AG20443 (cell line): ENCODE data around the gene HNRNPF.
A peak's percentile ranks its signal among the peaks of the same experiment; 100 is the strongest.

ENCODE experiments used
- DNase-seq: peaks from one replicate; pipeline ENCODE4 v3.0.0; 2012; ENCODE audit warnings: low spot score, mixed read lengths

HNRNPF gene

DNA sequence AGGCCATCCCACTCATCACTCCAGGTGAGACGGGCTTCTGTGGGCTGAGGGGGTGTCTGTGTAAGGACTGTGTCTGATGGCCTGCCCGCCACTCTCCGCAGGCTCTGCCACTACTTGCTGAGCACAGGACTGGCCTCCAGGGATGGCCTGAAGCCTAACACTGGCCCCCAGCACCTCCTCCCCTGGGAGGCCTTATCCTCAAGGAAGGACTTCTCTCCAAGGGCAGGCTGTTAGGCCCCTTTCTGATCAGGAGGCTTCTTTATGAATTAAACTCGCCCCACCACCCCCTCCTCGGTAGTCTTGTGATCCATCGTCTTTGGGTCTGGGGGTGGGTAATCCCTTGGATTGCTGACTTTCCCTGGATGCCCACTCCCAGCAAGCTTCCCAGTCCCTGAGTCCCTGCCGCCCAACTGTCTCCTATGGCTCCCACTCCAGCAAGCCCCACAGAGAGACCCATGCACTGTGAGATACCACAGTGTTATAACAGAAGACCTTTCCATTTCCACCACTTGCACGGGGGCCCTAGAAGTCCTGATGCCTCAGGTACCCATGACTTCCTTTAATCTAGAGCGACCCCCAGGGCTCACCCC is 32.8 kb downstream of the HNRNPF start:
- no peak for DNase-seq

DNA sequence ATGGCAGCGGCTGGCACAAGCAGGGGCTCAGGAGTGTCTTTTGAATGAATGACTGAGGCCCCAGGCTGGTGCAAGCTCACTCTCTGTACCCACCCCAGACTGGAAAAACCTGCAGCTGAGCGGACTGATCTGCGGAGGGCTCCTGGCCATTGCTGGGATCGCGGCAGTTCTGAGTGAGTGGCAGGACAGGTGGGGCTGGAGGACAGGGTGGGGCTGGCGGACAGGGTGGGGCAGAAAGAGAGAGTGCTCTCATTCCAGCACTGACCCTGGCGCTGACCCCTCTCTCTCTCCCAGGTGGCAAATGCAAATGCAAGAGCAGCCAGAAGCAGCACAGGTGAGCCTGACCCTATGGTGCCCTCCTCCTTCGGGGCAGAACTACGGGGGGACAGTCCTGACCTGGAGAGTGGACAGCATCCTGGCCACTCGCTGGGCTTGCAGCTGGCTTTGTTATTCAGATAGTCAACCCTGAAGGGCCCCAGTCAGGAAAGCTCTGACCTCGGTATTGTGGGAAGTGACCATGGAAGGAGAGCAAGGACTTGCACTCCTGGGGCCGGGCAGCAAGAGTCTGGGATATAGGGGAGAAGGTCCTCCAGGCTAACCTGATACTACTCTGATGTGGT is 33.5 kb downstream of the HNRNPF start:
- no peak for DNase-seq

DNA sequence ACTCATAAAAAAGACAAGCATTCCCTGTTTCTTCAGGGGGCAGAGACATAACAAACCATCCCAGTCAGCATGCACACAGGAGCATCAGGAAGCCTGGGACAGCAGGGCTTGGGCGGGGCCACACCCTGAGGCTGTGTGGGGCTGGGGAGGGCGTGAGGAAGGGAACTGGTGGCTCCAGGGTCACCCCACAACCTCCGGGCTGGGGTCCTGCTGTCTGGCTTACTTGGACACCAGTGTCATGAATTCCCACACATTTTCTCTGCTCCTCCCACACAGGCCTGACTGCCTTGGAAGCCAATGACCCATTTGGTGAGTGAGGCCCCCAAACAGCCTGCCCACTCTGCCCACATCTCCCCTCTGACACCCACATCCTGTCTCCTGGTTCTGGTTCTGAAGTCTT is 34.8 kb downstream of the HNRNPF start:
- DNase-seq, result no peak

DNA sequence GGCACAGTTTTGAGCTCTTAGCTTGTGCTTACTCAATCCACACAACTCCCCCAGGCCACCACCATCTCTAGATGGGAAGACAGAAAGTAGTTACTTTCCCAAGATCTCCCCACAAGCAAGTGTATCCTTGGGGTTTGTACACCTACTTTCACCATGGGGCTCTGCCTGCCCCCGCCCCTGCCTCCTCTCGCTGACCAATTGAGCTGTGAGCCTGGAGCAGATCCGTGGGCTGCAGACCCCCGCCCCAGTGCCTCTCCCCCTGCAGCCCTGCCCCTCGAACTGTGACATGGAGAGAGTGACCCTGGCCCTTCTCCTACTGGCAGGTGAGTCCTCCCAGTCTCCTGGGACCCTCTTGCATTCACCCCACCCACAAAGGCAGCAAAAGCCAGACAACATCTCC is 35.5 kb downstream of the HNRNPF start:
- DNase-seq, result no peak

DNA sequence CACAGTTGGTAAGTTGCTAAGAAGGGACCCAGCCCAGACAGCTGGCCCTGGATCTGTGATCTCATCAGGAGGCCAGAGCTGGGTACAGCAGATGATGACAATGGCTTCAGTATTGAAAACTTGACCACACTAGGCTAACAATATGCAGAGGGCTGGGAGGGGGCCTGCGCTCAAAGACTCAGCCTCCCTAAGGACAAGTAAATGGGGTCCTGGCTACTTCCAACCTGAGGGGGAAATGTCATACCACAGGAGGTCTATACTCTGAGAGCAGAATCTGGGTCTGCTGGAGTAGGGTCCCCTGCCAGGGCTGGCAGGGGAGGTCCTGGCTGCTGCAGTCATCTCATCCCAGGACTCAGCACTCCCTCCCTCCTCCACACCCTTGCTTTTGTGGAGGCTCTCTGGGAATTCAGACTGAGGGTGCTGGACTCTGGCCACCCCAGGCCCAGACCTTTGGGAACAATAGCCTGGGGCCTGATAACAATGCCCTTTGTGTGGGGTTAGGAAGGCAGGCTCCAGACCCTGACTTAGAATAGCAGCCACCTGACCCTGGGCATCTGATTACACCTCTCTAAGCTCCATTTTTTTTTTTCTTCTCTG is 36.1 kb downstream of the HNRNPF start:
- DNase-seq, result no peak

DNA sequence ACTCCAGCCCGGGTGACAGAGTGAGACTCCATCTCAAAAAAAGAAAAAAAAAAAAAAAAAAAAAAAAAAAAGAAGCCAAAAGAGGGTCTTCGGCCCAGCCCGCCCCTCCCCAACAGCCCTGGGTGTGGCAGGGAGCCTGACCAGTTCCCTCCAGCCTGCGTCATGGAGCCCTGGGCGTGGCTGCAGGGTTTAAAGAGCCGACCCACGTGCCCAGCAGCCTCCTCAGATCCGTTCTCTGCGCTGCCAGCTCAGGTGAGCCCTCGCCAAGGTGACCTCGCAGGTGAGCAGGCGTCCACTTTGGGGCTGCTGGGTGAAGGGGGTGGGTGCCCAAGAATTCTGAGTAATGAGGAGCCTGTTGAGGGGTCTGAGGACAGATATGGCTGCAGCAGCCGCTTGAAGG is 37.6 kb downstream of the HNRNPF start, which contains the start of gene FXYD4:
FXYD4 (plus strand) TSS at position 219 of the 400 bp plus-strand sequence. CDS start 2,111 bp downstream, outside the sequence.
- no peak for DNase-seq

DNA sequence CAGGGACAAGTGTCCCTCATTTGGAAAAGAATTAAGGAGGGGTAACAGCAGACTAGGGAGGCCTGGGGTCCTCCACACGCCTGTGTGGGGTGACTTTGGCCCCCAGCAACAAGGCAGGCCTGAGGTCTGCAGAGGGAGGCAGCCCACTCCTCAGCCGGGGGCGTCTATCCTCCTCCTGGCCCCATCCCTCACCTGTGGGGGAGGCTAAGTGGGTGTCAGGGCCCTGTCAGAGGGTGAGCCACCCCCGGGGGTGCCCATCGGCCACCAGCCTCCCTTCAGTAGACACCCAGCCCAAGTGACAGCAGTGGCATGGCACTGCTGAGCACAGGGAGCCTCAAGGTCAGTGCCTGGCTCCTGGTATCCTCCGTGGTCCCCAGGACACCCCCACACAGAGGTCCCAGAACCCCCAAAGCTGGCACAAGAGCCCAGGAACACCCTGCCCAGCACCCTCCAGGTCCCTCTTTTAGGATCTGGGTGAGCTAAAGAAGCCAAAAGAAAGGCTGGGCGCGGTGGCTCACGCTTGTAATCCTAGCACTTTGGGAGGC is 38.2 kb downstream of the HNRNPF start:
- no peak for DNase-seq

DNA sequence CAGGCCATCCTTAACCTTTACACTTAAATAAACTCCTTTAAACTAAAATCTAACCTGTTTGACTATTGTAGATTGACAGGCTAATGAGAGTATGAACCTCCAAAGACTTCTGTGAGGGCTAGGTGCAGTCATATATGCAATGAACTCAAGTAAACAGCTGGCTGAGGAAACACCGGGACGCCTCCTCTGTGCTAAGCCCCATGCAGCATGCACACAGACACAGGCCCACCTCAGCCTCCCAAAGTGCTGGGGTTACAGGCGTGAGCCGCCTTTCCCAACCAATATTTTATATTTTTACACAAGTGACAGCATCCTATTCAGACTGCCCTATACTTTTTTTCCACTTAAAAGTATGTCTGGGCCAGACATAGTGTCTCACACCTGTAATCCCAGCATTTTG is 39.1 kb downstream of the HNRNPF start:
- no peak for DNase-seq

DNA sequence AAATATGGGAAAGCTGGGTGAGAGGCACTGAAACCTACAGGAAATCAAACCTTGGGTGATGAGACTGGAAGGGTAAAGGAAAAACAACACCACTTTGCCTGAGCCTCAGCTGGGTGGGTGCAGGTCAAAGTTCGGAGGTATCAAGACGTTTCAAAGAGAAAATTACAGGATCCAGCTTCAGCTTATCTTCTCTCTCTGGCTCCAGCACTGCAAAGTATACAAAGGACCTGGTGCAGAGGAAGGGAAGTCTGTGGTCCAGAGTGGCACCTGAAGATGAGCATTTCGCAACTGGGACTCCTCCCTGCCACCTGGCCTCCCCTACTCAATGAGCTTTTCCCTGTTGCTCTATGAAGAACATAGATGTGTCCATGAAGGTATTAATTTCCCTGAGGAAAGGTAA is 44.0 kb downstream of the HNRNPF start:
- no peak for DNase-seq

DNA sequence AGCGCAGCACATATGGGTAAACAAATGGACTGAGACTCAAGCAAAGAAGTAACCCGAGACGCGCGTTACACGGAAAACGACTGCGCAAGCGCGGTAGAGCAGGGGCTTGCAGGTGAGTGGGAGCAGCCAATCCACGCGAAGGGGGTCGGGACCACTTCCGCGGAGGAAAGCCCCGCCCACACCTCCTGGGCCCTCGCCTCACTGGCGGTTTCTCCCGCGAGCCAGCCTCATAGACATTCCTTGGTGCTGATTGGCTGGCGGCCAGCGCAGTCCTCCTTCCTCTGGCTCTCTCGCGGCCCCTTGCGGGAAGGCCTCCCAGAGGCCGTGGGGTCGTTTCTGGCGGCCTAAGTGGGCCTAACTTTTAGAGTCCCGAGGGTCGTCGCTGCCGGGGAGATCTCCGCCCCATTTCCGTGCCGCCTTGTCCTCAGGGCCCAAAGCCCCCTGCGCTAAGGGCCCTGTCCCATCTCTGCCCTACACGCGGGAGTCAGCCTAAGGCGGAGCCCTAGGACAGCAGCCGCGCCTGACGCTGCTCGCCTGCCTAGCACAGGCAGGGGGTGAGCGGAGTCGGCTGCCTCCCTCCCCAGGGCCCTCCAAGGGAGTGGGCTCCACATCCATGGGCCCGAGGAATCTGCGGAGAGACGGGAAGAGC is 46.7 kb downstream of the HNRNPF start:
- DNase-seq, result peak; percentile 82

DNA sequence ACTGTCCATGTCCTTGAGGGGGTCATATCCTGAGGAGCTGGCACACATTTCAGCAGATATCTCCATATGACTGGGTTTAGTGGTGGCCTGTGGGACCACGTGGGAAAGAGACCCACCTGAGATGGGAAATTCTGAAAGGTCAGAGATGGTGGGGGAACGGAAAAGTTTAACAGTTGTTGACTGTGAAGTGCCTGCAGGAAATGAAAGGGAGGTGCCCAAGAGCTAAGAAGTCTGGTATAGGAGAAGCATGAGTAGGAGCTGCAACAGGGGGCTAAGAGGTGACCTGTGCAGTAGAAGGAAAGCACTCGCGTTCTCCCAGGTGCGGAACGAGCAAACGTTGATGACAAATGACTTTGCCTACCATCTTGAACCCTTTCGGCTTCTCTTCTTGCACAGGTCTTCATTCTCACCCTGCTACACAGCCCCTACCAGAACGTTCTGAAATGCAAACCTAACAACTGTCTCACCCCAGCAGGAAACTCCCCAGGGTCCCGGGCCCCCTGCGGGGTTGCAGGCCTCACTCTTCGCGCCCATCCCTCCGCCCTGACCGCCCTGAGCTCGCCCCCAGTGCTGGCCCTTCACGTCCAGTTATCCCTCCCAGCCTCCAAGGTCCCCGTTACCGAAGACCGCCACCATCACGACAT is 47.3 kb downstream of the HNRNPF start:
- DNase-seq, result no peak

DNA sequence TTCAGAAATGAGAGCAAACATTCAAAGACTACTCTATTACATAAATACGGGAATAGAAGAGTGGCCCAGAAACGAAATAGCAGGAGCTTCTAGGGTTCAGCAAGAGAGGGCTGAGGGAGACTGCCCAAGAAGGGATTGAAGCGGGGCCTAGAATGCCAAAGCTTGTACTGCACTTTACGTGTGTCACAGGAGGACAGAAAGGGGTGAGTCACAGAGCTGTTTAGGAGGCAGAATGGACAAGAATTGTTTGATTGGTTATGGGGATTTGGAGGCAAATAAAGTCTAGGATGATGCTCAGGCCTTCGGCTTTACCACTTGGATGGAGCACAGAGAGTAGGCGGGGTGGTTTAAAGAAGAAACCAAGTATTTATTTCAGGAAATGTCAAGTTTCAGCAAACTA is 48.9 kb downstream of the HNRNPF start:
- no peak for DNase-seq

DNA sequence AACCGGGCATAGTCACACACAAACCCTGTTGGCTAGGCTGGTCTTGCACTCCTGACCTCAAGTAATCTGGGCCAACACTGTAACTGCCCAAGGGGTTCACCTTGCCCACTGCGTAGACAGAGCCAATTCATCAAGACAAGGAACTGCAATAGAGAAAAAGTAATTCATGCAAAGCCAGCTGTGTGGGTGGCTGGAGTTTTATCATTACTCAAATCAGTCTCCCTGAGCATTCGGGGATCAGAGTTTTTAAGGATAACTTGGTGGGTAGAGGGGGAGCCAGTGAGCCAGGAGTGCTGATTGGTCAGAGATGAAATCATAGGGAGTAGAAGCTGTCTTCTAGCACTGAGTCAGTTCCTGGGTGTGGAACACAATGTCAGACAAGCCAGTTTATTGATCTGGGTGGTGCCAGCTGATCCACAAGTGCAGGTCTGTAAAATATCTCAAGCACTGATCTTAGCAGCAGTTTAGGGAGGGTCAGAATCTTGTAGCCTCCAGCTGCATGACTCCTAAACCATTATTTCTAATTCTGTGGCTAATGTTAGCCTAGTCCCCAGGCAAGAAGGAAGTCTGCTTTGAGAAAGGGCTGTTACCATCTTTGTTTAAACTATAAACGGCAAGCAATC is 53.1 kb downstream of the HNRNPF start:
- DNase-seq, result no peak

DNA sequence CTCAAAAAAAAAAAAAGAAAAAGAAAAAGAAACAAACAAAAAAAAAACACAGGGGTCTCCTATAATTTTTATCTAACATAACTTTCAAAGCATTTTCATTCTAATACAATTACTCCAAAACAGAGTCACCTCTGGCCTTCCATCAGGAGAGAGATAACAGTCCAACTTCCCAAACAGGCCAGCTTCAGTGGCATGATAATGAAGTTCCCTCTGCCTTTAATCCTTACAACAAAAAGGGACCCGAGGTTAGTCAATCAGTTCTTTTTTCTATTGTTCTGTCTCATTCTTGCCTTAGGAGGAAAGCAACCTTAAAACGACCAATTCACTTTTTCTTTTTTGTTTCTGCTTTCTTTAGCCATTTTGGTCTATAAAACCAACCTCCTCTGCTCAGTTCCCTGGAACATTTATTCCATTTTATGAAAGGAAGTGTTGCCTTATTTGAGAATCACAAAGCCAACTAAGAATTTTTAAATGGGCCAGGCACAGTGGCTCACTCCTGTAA is 54.1 kb downstream of the HNRNPF start:
- no peak for DNase-seq

DNA sequence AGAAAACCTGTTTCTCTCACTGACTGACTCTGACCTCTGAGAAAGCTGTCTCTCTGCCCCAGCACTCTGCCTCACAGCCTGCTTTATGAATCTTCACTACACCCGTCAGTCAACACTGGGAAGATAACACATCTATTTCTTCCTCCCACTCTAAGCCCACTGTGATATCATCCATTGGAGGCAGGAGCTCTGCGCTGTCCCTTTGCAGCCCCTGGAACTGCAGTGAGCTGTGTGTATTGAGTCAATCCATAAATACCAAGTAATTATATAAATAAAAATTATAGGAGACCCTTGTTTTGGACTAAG is 54.7 kb downstream of the HNRNPF start:
- no peak for DNase-seq

DNA sequence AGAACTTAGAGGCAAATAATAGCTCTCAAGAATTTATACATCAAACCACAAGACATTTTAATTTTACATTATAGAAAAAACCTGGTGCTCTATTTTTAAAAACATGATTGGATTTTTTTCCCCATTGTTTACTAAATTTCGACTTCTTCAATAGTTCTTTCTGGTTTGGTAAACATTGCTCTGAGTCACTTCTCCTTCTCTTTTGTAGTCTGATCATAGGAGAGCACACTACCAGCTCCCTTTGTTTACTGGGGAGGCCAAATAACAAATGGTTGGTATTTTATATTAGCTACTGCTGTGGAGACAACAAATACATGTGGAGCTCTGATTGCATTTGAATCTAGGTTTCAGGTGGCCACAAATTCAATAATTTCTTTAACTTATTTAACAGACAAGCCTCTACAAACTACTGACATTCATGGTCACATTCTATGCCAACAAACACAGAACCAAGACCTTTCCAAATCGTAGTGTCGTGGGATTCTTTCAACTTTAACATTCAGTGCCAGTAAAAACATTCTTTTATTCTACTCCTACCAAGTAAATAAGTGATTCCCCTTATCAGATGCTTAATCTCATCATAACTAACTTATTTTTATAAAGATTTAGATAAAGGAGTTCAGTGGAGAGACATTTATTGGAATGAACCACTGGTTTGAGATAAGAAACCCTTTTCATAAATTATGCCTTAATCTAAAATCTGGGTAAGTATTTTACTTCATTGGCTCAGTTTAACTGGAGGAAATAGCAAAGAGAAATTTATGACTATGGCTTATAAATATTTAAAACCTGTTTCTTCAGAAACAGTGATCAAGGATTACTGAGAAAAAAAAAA is 55.3 kb downstream of the HNRNPF start:
- no peak for DNase-seq

DNA sequence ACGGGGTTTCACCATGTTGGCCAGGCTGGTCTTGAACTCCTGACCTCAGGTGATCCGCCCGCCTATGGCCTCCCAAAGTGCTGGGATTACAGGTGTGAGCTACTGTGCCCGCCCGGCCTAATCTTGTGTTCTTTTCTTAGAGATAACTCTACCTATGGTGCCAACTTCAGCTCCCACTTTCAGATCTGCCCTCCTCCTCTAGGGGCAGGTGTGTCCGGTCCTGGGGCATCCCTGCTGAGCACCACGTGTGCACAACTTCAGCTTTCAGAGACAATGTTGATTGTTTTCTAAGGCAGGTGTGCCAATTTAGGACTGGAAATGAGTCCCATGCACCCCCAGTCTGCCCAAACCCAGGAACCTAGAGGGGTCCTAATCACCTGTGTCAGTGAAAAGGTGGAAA is 56.0 kb downstream of the HNRNPF start:
- no peak for DNase-seq

DNA sequence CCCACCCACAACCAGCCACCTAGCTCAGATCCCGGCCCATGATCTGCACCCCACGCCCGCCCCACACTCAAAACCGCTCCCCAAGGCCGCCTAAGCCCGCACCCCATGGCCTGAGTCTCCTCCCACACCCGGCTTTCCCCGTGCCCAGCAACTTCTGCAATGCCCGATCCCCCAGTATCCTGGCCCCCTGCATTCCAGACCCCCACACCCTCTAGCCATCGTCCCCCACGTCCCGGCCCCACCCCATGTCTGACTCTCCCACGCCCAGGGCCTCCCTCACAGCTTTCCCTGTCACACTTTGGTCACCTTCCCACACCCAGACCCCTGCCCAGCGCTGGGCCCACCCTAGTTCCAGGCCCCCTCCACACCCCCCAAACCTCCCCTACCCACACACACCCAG is 57.7 kb downstream of the HNRNPF start:
- DNase-seq, result no peak

DNA sequence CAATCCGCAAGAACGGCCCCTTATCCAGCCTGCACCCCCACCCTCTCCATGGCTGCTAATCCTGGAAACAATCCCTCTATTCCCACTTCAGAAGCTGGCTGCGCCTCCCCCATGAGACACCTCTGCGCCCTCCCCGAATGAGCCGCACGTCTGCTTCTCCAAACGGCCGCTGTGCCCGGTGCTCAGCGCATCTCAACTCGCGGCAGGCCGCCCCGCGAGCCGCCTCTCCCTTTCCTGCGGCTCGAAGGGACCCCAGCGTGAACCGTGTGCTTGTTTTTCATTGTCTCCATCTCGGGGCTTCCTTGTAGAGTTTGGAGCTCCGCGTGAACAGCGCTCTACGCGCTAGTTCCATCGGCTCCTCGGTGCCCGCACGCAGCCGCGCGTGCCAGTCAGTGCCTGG is 58.3 kb downstream of the HNRNPF start:
- DNase-seq, result no peak

DNA sequence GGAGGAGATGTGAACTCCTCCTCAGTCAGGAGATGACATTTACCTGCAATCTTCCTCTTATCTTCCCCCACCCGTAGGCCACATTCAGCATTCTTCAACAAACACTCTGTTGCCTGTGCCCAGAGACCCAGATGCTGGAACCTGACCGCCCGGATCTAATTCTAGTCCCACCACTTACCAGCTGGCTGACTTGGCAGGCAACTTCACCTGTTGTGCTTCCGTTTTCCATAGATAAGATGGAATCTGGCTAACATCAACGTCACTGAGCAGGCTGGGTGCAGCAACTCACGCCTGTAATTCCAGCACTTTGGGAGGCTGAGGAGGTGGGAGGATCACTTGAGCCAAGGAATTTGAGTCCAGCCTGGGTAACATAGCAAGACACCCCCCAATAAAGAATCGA is 58.8 kb downstream of the HNRNPF start:
- DNase-seq, result no peak
